Stimulated activated CD4-positive, alpha-beta T cell treated with anti-CD3 and anti-CD28 coated beads, TNF-alpha, amount 100 ng/mL, for 4 hours (primary cell): ENCODE data around the gene GSC2.

ENCODE experiments used
- DNase-seq, 3 experiments: peaks; one replicate each; pipeline ENCODE4 v3.0.0-alpha.2; 2020; ENCODE audit warnings: low read depth in 3 of 3

GSC2 gene

DNA sequence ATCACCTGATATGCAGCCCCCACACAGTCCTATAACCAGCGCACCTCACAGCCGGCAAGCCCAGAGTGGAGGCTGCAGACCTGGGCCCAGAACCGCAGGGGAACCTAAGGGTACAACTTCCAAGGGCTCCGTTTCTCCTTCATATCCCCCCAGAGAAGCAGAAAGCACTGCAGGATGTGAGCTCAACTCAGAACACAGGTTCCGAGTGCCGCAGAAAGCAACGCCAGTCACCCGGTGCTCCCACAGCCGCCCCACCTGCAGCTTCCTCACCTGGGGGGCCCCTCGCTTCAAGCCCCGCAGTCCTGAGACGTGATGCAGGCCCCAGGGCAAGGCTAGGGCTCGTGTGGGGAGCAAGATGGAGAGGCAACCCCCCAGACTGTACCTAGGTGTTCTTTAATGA lies 16.5 kb downstream of the GSC2 start:
- DNase-seq, result no peak

DNA sequence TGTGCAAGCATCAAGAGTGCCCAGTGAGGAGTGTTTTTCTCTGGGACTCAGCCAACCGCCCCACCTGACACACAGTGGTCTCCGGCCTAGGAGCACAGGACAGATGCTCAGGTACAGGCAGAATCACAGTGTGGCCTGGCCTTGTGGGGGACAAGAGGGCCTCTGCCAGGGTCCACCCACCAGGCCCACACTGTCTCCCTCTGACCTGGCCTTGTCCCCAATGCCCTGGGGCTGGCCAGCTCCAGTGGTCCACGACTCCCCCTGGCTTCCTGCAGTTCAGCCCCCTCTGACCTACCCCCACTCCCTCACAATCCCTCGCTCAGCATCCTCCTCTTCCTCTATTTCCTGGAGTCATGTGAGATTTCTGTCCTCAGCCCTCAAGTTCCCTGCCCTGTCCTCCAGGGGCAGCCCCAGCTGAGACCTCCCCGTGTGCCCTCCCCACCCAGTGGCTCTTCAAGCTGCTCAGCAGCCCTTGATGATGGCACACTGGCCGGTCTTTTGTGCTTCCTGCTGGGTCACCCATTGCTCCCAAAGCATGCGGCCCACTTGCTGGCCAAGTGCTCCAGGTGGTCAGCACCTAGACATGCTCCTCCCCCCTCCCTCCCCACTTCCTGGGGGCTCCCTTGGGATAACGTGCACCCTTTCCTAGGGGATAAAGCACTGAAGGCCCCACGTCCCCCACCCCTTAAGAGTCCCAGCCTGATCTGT lies 17.2 kb downstream of the GSC2 start:
- no peak for DNase-seq

DNA sequence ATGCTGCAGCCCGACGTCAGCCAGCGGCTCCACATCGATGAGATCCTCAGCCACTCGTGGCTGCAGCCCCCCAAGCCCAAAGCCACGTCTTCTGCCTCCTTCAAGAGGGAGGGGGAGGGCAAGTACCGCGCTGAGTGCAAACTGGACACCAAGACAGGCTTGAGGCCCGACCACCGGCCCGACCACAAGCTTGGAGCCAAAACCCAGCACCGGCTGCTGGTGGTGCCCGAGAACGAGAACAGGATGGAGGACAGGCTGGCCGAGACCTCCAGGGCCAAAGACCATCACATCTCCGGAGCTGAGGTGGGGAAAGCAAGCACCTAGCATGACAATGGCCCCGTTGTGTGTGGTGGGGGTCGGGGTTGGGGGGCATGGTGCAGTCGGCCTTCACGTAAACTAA lies 17.9 kb downstream of the GSC2 start:
- DNase-seq, result no peak

DNA sequence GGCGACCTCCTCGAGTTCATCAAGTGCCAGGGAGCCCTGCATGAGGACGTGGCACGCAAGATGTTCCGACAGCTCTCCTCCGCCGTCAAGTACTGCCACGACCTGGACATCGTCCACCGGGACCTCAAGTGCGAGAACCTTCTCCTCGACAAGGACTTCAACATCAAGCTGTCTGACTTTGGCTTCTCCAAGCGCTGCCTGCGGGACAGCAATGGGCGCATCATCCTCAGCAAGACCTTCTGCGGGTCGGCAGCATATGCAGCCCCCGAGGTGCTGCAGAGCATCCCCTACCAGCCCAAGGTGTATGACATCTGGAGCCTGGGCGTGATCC lies 18.4 kb downstream of the GSC2 start:
- DNase-seq, result no peak

DNA sequence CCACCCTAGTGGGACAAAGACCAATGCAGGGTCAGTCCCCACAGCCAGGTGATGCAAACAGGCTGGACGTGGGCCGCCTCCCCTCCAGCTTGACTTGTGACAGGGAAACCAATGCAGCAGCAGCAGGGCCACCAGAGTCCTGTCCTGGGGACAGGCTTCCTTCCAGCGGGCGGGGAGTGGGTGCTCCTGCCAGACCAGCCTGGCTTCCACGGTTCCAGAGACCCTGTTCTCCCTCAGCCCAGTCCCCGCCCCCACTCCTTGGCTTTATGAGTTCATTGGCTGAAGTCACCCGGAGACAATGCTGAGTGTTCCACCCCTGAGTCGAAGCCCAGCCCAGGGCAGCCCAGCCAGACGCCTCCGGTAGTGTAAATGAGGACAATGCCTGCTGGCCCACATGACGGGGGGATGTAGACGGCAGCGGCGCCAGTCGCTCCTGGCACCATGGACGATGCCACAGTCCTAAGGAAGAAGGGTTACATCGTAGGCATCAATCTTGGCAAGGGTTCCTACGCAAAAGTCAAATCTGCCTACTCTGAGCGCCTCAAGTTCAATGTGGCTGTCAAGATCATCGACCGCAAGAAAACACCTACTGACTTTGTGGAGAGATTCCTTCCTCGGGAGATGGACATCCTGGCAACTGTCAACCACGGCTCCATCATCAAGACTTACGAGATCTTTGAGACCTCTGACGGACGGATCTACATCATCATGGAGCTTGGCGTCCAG lies 19.0 kb downstream of the GSC2 start, which contains the start of gene TSSK2:
TSS of gene TSSK2 (plus strand) at position 350 of the 726 bp plus-strand sequence. CDS start at position 442, 92 bp downstream.
- no peak for DNase-seq

DNA sequence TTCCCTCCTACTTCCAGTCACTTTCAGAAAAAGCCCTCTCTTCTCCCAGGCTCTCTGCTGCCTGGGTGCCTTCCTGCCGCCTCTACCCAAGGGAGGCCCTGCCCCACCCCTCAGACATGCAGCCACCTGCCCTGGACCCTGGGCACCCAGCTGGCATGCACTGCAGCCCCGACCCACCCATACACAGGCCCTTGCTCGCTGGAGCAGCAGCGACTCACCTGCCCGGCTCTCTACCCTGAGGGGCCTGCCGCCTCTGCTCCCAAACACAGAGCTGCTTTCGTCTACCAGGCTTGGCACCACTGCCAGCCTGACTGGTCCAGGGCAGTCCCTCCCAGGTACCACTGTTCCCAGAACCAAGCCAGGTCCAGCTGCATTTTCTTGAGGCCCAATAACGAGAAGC lies 20.2 kb downstream of the GSC2 start:
- no peak for DNase-seq

DNA sequence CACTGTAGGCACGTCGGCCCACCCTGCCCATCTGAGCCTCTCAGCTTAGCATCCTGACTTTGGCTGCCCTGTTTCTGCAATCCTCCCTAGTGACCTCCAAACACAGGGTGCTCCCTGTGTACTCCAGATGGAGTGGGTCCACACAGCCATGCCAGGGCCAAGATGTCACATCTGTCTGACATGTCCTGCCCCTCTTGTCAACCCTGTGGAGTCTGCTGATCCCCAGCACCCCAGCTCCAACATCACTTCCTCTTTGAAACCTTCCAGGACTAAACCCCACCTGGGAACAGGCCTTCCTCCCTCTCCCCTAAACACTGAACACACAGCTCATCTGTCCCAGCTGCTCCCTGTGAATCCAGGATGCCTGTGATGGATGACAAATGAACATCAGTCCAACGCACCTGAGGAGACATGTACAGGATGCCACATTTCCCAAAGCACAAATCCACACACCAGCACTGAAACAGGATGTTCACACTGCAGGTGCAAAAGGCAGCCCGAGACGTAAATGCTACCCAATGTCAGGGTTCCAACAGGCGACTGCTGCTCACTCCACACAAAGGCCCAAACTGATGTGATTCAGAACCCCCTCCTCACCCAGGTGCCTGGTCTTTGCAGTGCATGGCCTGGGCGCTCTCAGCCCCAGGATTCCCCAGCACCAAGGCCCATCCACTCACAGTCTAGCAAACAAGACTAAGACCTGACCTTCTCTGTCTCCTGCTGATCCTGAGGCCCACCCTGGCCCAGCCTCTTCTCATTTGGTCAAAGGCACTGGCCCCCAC lies 21.0 kb downstream of the GSC2 start:
- no peak for DNase-seq

DNA sequence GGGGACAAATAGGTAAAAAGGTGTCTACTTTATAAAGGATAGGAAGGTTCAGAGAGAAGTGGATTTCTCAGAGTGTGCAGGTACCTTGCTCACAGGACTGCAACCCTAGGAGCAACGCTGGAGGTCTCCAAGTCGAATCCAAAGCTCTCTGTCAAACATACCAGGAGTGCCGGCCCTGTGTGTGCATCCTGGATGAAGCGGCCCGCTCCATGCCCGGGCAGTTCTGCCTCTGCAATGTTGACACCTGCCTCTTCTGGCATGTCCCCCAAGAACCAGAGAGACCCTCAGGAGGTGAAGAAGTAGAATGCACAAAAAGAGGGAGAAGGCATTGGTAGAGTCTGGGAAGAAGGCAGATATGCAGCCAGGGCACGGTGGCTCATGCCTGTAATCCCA lies 22.1 kb downstream of the GSC2 start:
- DNase-seq, result no peak

DNA sequence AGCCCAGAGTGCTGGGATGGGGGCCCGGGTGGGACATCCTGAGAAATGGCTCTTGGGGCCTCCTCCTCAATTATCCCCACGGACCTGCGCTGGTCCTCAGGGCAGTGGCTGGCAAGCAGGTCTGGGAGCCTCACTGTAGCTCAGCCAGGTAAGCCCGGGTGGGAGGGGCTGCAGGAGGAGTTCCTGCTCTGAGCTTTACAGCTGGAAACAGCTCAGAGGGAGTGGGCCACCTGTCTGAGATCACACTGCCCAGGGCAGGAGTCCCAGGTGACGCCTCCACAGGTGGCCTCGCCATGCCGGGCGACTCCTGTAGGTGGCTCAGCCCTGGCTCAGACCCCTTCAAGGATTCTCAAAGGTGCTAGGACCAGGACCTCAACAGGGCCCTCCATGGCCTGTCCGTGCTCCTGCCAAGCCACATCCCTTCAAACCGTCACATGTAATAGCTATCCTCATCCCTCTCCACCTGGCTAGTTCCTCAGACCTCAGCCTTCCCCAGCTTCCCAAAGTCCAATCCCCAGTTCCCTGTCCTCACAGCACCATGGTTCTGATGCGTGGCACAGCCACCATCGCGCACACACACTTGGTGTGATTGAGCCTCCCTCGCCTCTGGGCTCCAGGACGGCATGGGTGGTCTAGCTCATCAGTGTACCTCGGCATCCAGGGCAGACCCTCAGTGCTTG lies 22.6 kb downstream of the GSC2 start:
- no peak for DNase-seq

DNA sequence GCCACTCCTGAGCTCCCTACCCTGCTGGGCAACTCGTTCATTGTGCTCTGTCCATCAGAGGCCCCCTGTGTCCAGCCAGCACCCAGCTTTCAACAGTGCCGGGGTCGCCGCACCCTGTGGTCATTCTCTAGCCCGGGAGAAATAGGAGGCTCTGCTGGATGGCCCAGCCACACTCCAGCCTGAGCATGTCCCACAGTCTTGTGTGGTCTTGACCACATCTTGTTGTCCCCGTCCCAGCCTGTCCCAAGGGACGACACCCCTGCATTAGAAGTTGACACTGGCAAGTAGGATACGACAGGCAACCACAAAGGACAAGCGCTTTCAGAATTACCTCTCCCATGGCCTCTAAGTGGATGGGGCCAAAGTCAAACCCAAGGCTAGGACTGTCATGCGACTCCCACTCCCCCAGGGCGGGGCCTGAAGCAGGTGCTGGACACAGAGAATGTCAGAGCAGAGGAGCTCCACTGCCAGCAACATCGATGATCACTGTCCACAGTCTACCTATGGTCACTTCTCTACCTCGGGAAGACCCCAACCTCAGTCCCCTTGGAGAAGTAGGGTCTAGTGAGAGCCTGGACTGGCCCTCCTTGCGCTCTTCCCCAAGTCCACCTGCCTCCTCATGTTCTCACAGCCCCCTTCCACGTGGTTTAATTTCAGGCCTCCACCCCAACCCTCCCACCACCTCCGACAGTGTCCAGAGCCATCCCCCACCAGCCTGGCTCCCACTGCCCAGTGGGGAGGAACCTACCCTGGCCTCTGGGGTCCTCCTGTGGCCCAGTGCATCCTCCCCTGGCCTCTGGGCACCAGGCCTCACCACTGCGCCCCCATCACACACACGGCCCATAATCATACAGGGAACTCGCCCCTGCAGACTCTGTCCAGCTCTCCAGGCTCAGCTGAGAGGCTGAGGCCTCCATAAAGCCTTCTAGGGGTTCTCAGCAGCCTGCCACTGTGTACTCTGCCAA lies 23.5 kb downstream of the GSC2 start:
- no peak for DNase-seq

DNA sequence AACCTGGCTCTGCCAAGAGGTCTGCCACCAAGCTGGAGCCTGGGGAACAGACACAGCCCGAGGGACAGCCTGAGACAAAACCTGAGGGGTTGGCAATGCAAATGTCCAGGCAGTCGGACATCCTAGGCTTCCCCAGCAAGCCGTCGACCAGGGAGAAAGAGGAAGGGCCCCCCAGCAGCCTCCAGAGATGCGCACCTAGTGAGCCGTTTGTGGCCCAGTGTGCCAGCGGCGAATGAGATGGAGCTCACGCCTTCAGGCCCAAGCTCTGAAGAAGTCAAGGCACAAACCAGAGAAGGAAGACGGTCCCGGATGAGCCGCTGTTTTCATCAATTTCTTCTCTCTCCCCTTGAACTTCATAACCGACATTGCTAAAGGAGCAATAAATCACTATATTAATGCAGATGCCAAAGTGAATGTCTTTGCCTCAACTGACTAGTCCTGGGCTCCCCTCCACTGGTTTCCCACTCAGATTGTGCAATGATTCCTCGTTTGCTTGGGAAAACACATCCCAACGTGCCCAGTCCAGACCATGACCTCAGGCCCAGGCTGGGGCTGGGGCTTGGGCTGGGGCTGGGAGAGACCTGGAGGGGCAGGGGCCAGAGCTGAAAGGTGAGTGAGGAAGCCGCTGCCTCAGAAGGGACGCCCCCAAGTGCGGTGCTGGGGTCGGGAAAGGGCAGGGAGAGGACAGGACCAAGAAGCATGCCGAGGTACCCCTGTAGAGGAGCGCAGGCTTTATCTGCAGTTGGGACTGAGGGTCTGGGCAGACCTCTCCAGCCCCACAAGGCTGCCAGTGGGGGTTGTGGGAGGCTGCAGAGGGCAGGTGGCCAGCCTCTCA lies 24.4 kb downstream of the GSC2 start:
- DNase-seq, result no peak

DNA sequence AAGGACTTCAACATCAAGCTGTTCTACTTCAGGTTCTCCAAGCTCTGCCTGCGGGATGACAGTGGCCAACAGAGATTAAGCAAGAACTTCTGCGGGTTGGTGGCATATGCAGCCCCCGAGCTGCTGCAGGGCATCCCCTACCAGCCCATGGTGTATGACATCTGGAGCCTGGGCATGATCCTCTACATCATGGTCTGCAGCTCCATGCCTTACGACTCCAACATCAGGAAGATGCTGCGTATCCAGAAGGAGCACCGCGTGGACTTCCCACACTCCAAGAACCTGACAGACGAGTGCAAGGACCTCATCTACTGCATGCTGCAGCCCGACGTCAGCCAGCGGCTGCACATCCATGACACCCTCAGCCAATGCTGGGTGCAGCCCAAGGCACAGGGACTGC lies 25.1 kb downstream of the GSC2 start:
- DNase-seq, result no peak

DNA sequence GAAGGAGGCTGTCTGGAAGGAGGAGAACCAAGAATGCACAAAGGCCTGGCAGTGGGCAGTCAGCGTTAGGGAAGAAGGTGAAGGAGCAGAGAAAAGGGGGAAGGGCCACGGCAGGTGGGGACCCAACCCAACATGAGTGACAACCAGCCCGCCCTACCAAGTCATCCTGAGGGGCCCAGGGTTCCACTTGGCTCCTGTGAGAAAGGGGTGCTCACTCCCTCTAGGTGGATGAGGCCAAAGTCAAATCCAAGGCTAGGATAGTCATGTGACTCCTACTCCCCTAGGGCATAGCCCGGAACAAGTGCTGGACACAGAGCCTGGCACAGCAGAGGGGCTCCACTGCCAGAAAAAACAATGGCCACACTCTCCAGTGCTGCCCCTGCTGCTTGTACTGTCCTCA lies 25.7 kb downstream of the GSC2 start:
- DNase-seq, result no peak

DNA sequence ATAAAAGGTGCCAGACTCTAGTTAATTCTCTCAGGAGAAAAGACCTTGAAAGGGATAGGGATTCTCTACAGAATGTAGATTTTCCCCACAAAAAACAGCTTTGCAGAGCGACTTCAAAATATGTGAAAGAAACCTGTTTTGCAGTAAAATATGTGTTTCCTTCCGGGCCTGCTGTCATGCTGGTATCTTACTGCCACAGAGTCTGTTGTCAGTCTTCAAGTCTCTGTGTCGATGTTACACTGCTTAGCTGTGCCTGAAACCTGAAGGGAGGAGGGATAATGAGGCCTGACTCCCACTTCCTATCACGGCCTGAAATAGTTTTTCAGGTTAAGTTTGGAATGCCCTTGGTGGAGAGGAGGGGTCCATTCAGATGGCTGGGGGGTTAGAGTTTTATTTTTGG lies 26.2 kb downstream of the GSC2 start:
- DNase-seq, result no peak

DNA sequence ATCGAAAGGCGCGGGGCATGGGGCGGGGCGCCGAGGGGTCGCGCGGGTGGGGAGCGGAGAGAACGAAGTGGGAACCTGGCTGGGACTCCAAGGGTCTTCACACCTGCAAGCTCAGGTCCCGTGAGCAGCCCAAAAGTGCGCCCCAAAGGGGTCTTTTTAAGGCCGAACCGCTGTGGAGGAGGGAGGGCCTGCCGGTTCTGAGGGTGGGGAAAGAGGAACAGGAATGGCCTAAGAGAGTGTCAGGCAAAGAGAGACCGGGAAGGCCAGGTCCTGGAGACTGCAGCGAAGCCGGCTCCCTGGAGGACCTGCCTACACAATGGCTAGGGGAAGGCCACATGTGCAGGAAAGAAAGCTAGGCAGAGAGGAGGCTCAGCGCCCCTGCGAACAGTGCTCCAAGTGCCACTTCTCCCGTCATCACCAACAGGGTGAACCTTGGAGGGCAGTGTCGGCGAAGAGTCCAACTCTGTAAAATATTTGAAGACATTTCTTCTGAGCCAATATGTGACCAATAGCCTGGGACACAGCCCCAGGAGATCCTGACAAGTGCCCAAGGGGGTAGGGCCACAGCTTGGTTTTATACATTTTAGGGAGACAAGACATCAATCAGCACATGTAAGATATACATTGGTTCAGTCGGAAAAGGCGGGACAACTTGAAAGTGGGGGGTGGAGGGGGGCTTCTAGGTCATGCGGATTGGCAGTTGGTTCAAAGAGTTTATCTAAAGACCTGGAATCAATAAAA lies 27.2 kb downstream of the GSC2 start:
- no peak for DNase-seq

DNA sequence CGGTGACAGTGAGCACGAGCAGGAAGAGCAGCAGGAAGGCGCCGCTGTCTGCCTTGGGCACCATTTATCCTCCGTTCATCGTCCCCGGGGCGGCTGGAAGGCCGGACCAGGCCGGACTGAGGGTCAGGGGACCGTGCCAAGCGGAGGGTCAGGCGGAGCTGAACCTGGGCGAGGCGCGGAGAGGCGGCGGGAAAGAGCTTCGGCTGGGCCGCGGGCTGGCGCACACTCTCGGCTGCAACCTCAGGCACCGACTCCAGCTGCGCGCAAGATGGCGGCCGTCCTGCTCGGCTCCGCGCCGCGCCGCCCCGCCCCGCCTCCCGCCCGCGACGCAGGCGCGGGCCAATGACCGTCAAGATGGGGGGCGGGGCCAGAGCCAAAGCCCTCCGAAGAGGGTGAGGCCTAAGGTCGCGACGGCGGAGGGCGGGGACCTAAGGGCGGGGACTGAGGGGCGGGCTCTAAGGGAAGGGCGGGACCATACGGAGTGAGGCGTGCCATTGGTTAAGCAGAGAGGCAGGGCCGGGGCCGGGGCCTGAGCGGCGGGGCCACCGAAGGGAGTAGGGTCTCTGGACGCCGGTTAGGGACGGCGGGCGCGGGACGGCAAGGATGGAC lies 27.8 kb downstream of the GSC2 start, which contains the start of gene DGCR2:
TSS of gene DGCR2 (minus strand) at position 270 of the 609 bp plus-strand sequence. CDS start at position 64, 206 bp downstream.
- DNase-seq, result peak; percentile 93 to 96 (median 95)

DNA sequence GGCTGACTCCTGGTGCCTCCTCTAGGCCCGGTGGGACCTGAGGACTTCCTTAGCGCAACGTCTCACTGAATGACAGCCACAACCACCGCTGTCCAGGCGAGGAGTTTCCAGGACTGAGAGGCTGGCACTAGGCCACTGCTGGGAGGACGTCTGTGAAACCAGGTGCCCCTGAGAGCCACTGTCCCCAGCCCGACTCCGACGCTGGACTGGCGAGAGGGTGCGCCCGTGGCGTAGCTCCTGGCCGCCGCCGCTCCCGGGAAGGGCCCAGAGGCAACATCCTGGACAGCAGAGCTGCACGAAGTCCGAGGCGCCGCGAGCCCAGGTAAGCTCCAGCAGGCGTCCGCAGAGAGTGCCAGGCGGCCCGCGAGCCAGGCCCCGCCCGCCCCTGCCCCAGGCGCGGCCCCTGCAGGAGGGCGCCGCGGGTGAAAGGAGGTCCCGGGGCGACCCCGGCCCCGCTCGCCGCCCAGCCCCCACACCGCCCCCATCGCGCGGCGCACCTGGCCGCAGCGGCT lies 28.4 kb downstream of the GSC2 start:
- peak in 1 of 3 experiments; percentile 18 for DNase-seq

DNA sequence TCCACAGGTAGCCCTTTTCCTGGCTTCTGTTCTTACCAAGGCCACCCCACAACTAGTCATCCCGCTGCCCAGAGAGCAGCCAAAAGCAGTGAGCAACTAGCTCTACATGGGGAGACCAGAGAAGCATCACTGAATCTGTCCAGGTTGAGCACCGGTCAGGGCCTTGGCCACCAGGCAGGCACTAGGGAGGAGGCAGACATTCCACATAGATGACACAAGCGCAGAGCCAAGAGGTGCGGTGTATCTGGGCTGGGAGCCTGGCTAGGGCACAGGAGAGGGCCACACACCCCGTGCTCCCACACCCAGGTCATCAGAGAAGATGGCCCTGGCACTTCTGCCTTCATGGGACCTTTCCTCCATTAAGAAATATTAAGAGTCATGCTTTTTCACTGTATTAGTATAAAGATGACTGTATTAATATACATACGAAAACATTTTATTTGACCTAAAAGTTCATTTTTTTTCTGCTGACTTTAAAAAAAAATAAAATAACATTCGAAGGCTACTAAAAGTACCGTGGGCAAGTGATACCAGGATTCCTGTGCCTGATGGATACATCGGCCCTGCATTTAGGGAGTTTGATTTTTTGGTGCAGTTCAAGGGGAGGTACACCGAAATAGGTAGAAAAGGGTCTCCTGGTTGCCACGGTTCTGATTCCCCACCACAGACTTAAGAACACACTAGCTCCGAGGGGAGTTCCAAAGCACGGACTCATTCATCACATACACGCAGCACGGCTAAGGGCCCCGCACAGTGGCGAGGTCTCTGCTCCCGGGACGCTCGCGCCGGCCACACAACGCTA lies 29.1 kb downstream of the GSC2 start:
- no peak for DNase-seq
